H1 (cell line): Measurements from ENCODE around the gene BRD1. TPM values are rescaled to one million over a fixed set of nuclear protein-coding genes. Genes with fewer than 3 reads are reported as not detected.

ENCODE experiments used
- BACH1 ChIP-seq: IDR thresholded peaks from 2 replicates; pipeline ENCODE4 v1.6.1; 2012; ENCODE audit warnings: low read length, improper control_type of control experiment
- CHD1 ChIP-seq: IDR thresholded peaks from 2 replicates; pipeline ENCODE4 v1.6.1; 2012; ENCODE audit warnings: low read depth, low read length, improper control_type of control experiment
- JUND ChIP-seq: IDR thresholded peaks from 2 replicates; pipeline ENCODE4 v1.6.1; 2011; ENCODE audit warnings: mild to moderate bottlenecking, improper control_type of control experiment, low read length
- MAFK ChIP-seq: IDR thresholded peaks from 2 replicates; pipeline ENCODE4 v1.6.1; 2012; ENCODE audit warnings: low read depth, mild to moderate bottlenecking, improper control_type of control experiment, low read length
- POU5F1 ChIP-seq: IDR thresholded peaks from 2 replicates; pipeline ENCODE4 v1.6.1; 2011; ENCODE audit warnings: low read depth, mild to moderate bottlenecking, low read length, moderate library complexity
- RFX5 ChIP-seq: IDR thresholded peaks from 2 replicates; pipeline ENCODE4 v1.6.1; 2011; ENCODE audit warnings: low read depth, low read length, improper control_type of control experiment, borderline replicate concordance
- SIRT6 ChIP-seq: IDR thresholded peaks from one replicate; pipeline ENCODE4 v1.7.1; 2012; ENCODE audit warnings: low read length, inconsistent platforms
- SIX5 ChIP-seq: IDR thresholded peaks from 2 replicates; pipeline ENCODE4 v1.6.1; 2011; ENCODE audit warnings: mild to moderate bottlenecking, low read depth, low read length
- TEAD4 ChIP-seq: IDR thresholded peaks from 2 replicates; pipeline ENCODE4 v1.6.1; 2012; ENCODE audit warnings: low read depth, low read length, inconsistent platforms, mixed read lengths
- polyA plus RNA-seq, 7 experiments: library from polyadenylated mRNA; depleted of rRNA in 3 of 7; stranded (reverse) in 5 of 7; unstranded in 2 of 7; fragments of >200 nt in 5 of 7; fragments of 200-250 nt in 2 of 7; gene quantifications; 1 replicate in 5 of 7; 2 replicates in 1 of 7; 4 replicates in 1 of 7; pipeline versions ENCODE4 v1.2.1 to v1.2.3, GENCODE V29; 2011 to 2013; ENCODE audit warnings: missing spikeins in 2 of 7, mixed read lengths in 2 of 7
- total RNA-seq: library from RNA; stranded (reverse); fragmentation: NEBNext Ultra II Directional; extraction: Animal tissue kit (Norgen Biotek cat#: 25700); gene quantifications from 2 replicates; pipeline ENCODE4 v1.2.1, GENCODE V29; 2021
- TF ChIP-seq, protein P1 (sequence below): fragments of 300-600 bp; sonication (generic); IDR thresholded peaks from 2 replicates; pipeline ENCODE4 v1.7.1; 2012; ENCODE audit warnings: low read length, moderate library complexity, mild to moderate bottlenecking, inconsistent platforms; ENCODE audit not compliant: insufficient replicate concordance
- TF ChIP-seq, protein P2 (sequence below): IDR thresholded peaks from 2 replicates; pipeline ENCODE4 v1.6.1; 2012; ENCODE audit warnings: low read length, inconsistent platforms

The BRD1 gene
- total and polyA plus RNA-seq, 2 of the 8 experiments (the other 6 are each of a cell fraction or from before 2014, with no cell fraction given), result 6.8 to 34.0 TPM

DNA sequence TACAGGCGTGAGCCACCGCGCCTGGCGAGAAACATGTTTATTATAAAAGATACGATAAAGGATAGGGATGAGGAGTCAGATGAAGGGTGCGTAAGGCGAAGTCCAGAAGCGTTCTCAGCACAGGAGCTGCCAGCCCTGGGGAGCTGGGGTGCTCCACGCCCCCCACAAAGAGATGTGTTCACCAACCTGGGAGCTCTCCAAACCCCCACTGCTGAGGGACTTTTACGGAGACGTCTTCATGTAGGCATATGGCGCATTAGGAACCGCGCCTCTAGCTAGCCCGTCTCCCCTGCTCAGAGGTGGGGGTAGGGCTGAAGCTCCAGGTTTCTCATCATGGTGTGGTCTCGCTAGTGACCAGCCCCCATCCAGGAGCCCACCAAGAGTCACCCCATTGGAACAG is 17.6 kb upstream of the BRD1 start (continued):
- TF ChIP-seq, protein P1, sequence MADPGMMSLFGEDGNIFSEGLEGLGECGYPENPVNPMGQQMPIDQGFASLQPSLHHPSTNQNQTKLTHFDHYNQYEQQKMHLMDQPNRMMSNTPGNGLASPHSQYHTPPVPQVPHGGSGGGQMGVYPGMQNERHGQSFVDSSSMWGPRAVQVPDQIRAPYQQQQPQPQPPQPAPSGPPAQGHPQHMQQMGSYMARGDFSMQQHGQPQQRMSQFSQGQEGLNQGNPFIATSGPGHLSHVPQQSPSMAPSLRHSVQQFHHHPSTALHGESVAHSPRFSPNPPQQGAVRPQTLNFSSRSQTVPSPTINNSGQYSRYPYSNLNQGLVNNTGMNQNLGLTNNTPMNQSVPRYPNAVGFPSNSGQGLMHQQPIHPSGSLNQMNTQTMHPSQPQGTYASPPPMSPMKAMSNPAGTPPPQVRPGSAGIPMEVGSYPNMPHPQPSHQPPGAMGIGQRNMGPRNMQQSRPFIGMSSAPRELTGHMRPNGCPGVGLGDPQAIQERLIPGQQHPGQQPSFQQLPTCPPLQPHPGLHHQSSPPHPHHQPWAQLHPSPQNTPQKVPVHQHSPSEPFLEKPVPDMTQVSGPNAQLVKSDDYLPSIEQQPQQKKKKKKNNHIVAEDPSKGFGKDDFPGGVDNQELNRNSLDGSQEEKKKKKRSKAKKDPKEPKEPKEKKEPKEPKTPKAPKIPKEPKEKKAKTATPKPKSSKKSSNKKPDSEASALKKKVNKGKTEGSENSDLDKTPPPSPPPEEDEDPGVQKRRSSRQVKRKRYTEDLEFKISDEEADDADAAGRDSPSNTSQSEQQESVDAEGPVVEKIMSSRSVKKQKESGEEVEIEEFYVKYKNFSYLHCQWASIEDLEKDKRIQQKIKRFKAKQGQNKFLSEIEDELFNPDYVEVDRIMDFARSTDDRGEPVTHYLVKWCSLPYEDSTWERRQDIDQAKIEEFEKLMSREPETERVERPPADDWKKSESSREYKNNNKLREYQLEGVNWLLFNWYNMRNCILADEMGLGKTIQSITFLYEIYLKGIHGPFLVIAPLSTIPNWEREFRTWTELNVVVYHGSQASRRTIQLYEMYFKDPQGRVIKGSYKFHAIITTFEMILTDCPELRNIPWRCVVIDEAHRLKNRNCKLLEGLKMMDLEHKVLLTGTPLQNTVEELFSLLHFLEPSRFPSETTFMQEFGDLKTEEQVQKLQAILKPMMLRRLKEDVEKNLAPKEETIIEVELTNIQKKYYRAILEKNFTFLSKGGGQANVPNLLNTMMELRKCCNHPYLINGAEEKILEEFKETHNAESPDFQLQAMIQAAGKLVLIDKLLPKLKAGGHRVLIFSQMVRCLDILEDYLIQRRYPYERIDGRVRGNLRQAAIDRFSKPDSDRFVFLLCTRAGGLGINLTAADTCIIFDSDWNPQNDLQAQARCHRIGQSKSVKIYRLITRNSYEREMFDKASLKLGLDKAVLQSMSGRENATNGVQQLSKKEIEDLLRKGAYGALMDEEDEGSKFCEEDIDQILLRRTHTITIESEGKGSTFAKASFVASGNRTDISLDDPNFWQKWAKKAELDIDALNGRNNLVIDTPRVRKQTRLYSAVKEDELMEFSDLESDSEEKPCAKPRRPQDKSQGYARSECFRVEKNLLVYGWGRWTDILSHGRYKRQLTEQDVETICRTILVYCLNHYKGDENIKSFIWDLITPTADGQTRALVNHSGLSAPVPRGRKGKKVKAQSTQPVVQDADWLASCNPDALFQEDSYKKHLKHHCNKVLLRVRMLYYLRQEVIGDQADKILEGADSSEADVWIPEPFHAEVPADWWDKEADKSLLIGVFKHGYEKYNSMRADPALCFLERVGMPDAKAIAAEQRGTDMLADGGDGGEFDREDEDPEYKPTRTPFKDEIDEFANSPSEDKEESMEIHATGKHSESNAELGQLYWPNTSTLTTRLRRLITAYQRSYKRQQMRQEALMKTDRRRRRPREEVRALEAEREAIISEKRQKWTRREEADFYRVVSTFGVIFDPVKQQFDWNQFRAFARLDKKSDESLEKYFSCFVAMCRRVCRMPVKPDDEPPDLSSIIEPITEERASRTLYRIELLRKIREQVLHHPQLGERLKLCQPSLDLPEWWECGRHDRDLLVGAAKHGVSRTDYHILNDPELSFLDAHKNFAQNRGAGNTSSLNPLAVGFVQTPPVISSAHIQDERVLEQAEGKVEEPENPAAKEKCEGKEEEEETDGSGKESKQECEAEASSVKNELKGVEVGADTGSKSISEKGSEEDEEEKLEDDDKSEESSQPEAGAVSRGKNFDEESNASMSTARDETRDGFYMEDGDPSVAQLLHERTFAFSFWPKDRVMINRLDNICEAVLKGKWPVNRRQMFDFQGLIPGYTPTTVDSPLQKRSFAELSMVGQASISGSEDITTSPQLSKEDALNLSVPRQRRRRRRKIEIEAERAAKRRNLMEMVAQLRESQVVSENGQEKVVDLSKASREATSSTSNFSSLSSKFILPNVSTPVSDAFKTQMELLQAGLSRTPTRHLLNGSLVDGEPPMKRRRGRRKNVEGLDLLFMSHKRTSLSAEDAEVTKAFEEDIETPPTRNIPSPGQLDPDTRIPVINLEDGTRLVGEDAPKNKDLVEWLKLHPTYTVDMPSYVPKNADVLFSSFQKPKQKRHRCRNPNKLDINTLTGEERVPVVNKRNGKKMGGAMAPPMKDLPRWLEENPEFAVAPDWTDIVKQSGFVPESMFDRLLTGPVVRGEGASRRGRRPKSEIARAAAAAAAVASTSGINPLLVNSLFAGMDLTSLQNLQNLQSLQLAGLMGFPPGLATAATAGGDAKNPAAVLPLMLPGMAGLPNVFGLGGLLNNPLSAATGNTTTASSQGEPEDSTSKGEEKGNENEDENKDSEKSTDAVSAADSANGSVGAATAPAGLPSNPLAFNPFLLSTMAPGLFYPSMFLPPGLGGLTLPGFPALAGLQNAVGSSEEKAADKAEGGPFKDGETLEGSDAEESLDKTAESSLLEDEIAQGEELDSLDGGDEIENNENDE, result no peak
- TF ChIP-seq SIRT6, result no peak
- no peak for TF ChIP-seq CHD1
- TF ChIP-seq RFX5, result no peak
- TF ChIP-seq BACH1, result no peak
- no peak for TF ChIP-seq POU5F1
- TF ChIP-seq JUND, result no peak
- no peak for TF ChIP-seq TEAD4
- TF ChIP-seq, protein P2, sequence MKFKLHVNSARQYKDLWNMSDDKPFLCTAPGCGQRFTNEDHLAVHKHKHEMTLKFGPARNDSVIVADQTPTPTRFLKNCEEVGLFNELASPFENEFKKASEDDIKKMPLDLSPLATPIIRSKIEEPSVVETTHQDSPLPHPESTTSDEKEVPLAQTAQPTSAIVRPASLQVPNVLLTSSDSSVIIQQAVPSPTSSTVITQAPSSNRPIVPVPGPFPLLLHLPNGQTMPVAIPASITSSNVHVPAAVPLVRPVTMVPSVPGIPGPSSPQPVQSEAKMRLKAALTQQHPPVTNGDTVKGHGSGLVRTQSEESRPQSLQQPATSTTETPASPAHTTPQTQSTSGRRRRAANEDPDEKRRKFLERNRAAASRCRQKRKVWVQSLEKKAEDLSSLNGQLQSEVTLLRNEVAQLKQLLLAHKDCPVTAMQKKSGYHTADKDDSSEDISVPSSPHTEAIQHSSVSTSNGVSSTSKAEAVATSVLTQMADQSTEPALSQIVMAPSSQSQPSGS, result no peak
- no peak for TF ChIP-seq SIX5
- TF ChIP-seq MAFK, result no peak
